Measurements from ENCODE around the gene GRIP2.

- no peak for TF ChIP-seq REST (IDR thresholded peaks at IDR 0.05; ENCODE audit: insufficient read depth in 1 of 2, low read depth in 2 of 2, low read length in 2 of 2)
- no peak for TF ChIP-seq TAF1 (IDR thresholded peaks at IDR 0.05; ENCODE audit: borderline replicate concordance, insufficient read depth, low read length)
- no peak for TF ChIP-seq SIN3A (IDR thresholded peaks at IDR 0.05; ENCODE audit: borderline replicate concordance, insufficient read depth, low read length)
- TF ChIP-seq POLR2AphosphoS5 (IDR thresholded peaks at IDR 0.05; ENCODE audit: low read depth, low read length) = no peak
- no peak for TF ChIP-seq FOXP2 (optimal IDR thresholded peaks at IDR 0.05; ENCODE audit: borderline replicate concordance, extremely low read depth, extremely low read length, insufficient read depth)
These were observed 74.7 kb downstream of the GRIP2 start for GRCh38 chr3:14465425-14465824.

Measured in PFSK-1 (cell line).